Measurements from ENCODE around the gene ARMC7. TPM values are rescaled to one million over a fixed set of nuclear protein-coding genes. Genes with fewer than 3 reads are reported as not detected.
A peak's percentile ranks its signal among the peaks of the same experiment; 100 is the strongest.

ARMC7 gene
- total and polyA plus RNA-seq, 2 of the 13 experiments (the other 11 are each of a cell fraction or from before 2014, with no cell fraction given) = 3.9 to 4.2 TPM

DNA sequence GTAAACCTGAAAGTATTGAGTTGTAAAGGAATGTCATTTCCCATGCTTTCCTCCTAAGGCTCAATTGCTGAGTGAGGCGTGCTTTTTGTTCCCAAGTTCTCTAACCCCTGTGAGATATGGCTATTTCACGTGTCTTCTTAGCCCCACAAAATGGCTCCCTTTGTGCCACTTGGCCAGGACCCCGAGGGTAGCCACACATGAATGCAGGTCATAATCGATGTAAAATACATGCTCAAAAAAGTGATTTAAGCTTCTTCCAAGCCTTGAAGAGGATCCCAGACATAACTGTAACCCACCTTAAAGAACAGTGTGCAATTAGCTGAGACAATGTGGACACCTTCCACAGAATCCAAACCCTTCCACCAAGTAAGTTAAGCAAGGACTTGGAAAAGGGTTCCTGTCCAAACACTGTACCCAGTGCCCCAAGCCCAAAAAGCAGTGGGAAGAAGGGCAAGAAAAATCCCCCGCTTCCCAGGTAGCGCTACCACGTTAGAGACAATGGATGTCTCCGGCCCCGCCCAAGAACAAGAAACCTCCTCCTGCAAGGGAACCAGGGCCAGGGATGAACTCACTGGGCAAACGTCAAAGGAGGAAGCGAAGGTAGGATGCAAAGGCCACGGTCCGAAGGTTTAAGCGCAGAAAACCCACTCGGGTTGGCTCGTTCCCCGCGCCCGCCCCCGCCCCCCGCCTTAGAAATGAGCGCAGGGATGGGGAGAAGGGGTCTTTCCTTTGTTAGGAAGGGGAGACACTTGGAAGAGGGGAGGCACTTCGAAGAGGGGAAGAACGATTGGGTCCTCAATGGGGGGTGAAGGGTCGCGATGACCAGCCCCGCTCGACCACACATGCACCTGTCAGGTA lies 43.4 kb downstream of the ARMC7 start (continued):
- TF ChIP-seq, protein P1, sequence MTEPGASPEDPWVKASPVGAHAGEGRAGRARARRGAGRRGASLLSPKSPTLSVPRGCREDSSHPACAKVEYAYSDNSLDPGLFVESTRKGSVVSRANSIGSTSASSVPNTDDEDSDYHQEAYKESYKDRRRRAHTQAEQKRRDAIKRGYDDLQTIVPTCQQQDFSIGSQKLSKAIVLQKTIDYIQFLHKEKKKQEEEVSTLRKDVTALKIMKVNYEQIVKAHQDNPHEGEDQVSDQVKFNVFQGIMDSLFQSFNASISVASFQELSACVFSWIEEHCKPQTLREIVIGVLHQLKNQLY (CRISPR knock-in tag; IDR thresholded peaks at IDR 0.05) = no peak
- no peak for TF ChIP-seq NR2C2 (CRISPR knock-in tag; IDR thresholded peaks at IDR 0.05; ENCODE audit: borderline replicate concordance)
- TF ChIP-seq FOXA3 (CRISPR knock-in tag; IDR thresholded peaks at IDR 0.05) = no peak
- no peak for TF ChIP-seq ZNF891 (CRISPR knock-in tag; IDR thresholded peaks at IDR 0.05)
- no peak for TF ChIP-seq ZNF264 (CRISPR knock-in tag; IDR thresholded peaks at IDR 0.05)
- TF ChIP-seq, protein P2, sequence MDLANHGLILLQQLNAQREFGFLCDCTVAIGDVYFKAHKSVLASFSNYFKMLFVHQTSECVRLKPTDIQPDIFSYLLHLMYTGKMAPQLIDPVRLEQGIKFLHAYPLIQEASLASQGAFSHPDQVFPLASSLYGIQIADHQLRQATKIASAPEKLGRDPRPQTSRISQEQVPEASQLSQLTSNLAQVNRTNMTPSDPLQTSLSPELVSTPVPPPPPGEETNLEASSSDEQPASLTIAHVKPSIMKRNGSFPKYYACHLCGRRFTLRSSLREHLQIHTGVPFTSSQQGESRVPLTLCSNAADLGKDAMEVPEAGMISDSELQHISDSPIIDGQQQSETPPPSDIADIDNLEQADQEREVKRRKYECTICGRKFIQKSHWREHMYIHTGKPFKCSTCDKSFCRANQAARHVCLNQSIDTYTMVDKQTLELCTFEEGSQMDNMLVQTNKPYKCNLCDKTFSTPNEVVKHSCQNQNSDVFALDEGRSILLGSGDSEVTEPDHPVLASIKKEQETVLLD (CRISPR knock-in tag; IDR thresholded peaks at IDR 0.05; ENCODE audit: low read depth) = no peak
- no peak for TF ChIP-seq ZNF414 (CRISPR knock-in tag; IDR thresholded peaks at IDR 0.05)
- TF ChIP-seq BATF2 (CRISPR knock-in tag; IDR thresholded peaks at IDR 0.05) = no peak
- TF ChIP-seq HDAC2 (CRISPR knock-in tag; IDR thresholded peaks at IDR 0.05) = no peak; the same call in 1 of the 2 replicates
- no peak for TF ChIP-seq RARA (CRISPR knock-in tag; IDR thresholded peaks at IDR 0.05)
- TF ChIP-seq ELF3 (CRISPR knock-in tag; IDR thresholded peaks at IDR 0.05) = no peak
- no peak for TF ChIP-seq ZNF589 (CRISPR knock-in tag; conservative IDR thresholded peaks at IDR 0.05)
- TF ChIP-seq SAFB2 (CRISPR knock-in tag; IDR thresholded peaks at IDR 0.05; ENCODE audit: borderline replicate concordance, low read depth) = no peak
- no peak for TF ChIP-seq NFIC (IDR thresholded peaks at IDR 0.05; ENCODE audit: low read length)
- no peak for TF ChIP-seq SATB2 (CRISPR knock-in tag; IDR thresholded peaks at IDR 0.05)
- no peak for TF ChIP-seq HNRNPK (IDR thresholded peaks at IDR 0.05; ENCODE audit: low read depth, low read length, poor library complexity, severe bottlenecking)
- no peak for TF ChIP-seq NCOA1 (CRISPR knock-in tag; IDR thresholded peaks at IDR 0.05)
- TF ChIP-seq ZBTB10 (CRISPR knock-in tag; IDR thresholded peaks at IDR 0.05; ENCODE audit: borderline replicate concordance) = no peak
- no peak for TF ChIP-seq SOX6 (IDR thresholded peaks at IDR 0.05)
- TF ChIP-seq SOX6 (CRISPR knock-in tag; IDR thresholded peaks at IDR 0.05) = peak; percentile 37; the same call in 1 of the 2 replicates
- no peak for TF ChIP-seq SNAPC2 (CRISPR knock-in tag; IDR thresholded peaks at IDR 0.05)
- no peak for TF ChIP-seq NFE2 (CRISPR knock-in tag; IDR thresholded peaks at IDR 0.05)
- TF ChIP-seq ZNF724P (CRISPR knock-in tag; IDR thresholded peaks at IDR 0.05; ENCODE audit: borderline replicate concordance) = peak; percentile 28; the same call in 1 of the 2 replicates
- no peak for TF ChIP-seq ZNF569 (CRISPR knock-in tag; IDR thresholded peaks at IDR 0.05; ENCODE audit: borderline replicate concordance)
- no peak for TF ChIP-seq TAF15 (IDR thresholded peaks at IDR 0.05; ENCODE audit: low read depth, low read length, poor library complexity, severe bottlenecking)
